Stimulated activated CD4-positive, alpha-beta T cell treated with anti-CD3 and anti-CD28 coated beads, Interleukin-4, amount 100 ng/mL, for 4 hours (primary cell): ENCODE data around the gene IGSF6.
"Not testable (repeated sequence)": the region's sequence is repeated elsewhere in the genome, so short reads cannot be mapped to it uniquely, and the experiment has no call there.

Source experiments
- DNase-seq, 2 experiments: peaks; one replicate each; pipeline ENCODE4 v3.0.0-alpha.2; 2020

Gene IGSF6

GRCh38 chr16:21652453-21652852 is at the start of gene IGSF6:
Gene IGSF6, minus strand, starts transcription at chr16:21652608. Its CDS starts 10 bp downstream, at chr16:21652598.
- no peak for DNase-seq

GRCh38 chr16:21701271-21701670 is 48.9 kb upstream of the IGSF6 start:
- no peak for DNase-seq

- no peak for DNase-seq
Measured at GRCh38 chr16:21698169-21699032, 46.0 kb upstream of the IGSF6 start.

GRCh38 chr16:21697032-21697431 is 44.6 kb upstream of the IGSF6 start:
- no peak for DNase-seq

GRCh38 chr16:21694609-21695008 is 42.2 kb upstream of the IGSF6 start:
- DNase-seq = no peak

- DNase-seq = not testable (repeated sequence)
Measured at GRCh38 chr16:21690967-21691366, 38.6 kb upstream of the IGSF6 start.

GRCh38 chr16:21689107-21689506 is 36.7 kb upstream of the IGSF6 start:
- DNase-seq = no peak

GRCh38 chr16:21685034-21685455 is 32.6 kb upstream of the IGSF6 start:
- no peak for DNase-seq

GRCh38 chr16:21684199-21684598 is 31.8 kb upstream of the IGSF6 start:
- DNase-seq = peak in 1 of 2 experiments; percentile 21

GRCh38 chr16:21683184-21683583 is 30.8 kb upstream of the IGSF6 start:
- no peak for DNase-seq

GRCh38 chr16:21680714-21681113 is 28.3 kb upstream of the IGSF6 start:
- DNase-seq = not testable (repeated sequence)

GRCh38 chr16:21674456-21674855 is 22.0 kb upstream of the IGSF6 start:
- not testable (repeated sequence) for DNase-seq

- no peak for DNase-seq
Measured at GRCh38 chr16:21673469-21673868, 21.1 kb upstream of the IGSF6 start.

GRCh38 chr16:21667575-21667974 is 15.2 kb upstream of the IGSF6 start:
- no peak for DNase-seq

- no peak for DNase-seq
Measured at GRCh38 chr16:21666772-21667171, 14.4 kb upstream of the IGSF6 start.

- DNase-seq = no peak
Measured at GRCh38 chr16:21664801-21665492, 12.5 kb upstream of the IGSF6 start.

- DNase-seq = peak in 1 of 2 experiments; percentile 26
Measured at GRCh38 chr16:21663889-21664647, 11.7 kb upstream of the IGSF6 start, which contains the start of gene OTOA. Gene OTOA, plus strand, starts transcription at chr16:21663968. Its CDS starts 14,547 bp downstream, at chr16:21678515.

- no peak for DNase-seq
Measured at GRCh38 chr16:21659124-21659523, 6.7 kb upstream of the IGSF6 start.

- peak in 1 of 2 experiments; percentile 38 for DNase-seq
Measured at GRCh38 chr16:21656795-21657768, 4.7 kb upstream of the IGSF6 start.

- DNase-seq = no peak
Measured at GRCh38 chr16:21654881-21655280, 2.5 kb upstream of the IGSF6 start.

- no peak for DNase-seq
Measured at GRCh38 chr16:21654466-21654865, 2.1 kb upstream of the IGSF6 start.

- DNase-seq = no peak
Measured at GRCh38 chr16:21653571-21653970, 1.2 kb upstream of the IGSF6 start.
